Measurements from ENCODE around the gene SCN4A. TPM values are rescaled to one million over a fixed set of nuclear protein-coding genes. Genes with fewer than 3 reads are reported as not detected.

The SCN4A gene
- total RNA-seq, 1 donor from 2014 or later = 0.10 TPM

- H3K36me3 Mint-ChIP-seq (ENCODE audit: insufficient read depth) = no peaks in the 10 kb centered on the region
- H3K9me3 Mint-ChIP-seq (ENCODE audit: low read depth) = peaks cover 1% of the 10 kb centered on the region
- TF ChIP-seq, protein P1, sequence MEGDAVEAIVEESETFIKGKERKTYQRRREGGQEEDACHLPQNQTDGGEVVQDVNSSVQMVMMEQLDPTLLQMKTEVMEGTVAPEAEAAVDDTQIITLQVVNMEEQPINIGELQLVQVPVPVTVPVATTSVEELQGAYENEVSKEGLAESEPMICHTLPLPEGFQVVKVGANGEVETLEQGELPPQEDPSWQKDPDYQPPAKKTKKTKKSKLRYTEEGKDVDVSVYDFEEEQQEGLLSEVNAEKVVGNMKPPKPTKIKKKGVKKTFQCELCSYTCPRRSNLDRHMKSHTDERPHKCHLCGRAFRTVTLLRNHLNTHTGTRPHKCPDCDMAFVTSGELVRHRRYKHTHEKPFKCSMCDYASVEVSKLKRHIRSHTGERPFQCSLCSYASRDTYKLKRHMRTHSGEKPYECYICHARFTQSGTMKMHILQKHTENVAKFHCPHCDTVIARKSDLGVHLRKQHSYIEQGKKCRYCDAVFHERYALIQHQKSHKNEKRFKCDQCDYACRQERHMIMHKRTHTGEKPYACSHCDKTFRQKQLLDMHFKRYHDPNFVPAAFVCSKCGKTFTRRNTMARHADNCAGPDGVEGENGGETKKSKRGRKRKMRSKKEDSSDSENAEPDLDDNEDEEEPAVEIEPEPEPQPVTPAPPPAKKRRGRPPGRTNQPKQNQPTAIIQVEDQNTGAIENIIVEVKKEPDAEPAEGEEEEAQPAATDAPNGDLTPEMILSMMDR (IDR thresholded peaks at IDR 0.05; ENCODE audit: unreplicated experiment) = no peak
- no peak overlapping the region for H3K27ac Mint-ChIP-seq
- peaks cover 3% of the 10 kb centered on the region for H3K27me3 Mint-ChIP-seq
- DNase-seq (ENCODE audit: low spot score, unreplicated experiment) = no peak
- H3K4me1 Mint-ChIP-seq (ENCODE audit: low read depth) = no peaks in the 10 kb centered on the region
- no peak overlapping the region for H3K4me3 Mint-ChIP-seq (ENCODE audit: low read depth)
Measured at GRCh38 chr17:63976702-63977101, 4.0 kb upstream of the SCN4A start.

GRCh38 chr17:63975541-63976092 lies 2.9 kb upstream of the SCN4A start:
- DNase-seq (ENCODE audit: low spot score, unreplicated experiment) = no peak
- TF ChIP-seq, protein P1 (IDR thresholded peaks at IDR 0.05; ENCODE audit: unreplicated experiment) = no peak
- peaks cover 3% of the 10 kb centered on the region for H3K27me3 Mint-ChIP-seq
- H3K4me1 Mint-ChIP-seq (ENCODE audit: low read depth) = no peaks in the 10 kb centered on the region
- H3K9me3 Mint-ChIP-seq (ENCODE audit: low read depth) = no peaks in the 10 kb centered on the region
- no peak overlapping the region for H3K27ac Mint-ChIP-seq
- no peak overlapping the region for H3K4me3 Mint-ChIP-seq (ENCODE audit: low read depth)
- H3K36me3 Mint-ChIP-seq (ENCODE audit: insufficient read depth) = no peaks in the 10 kb centered on the region

DNA sequence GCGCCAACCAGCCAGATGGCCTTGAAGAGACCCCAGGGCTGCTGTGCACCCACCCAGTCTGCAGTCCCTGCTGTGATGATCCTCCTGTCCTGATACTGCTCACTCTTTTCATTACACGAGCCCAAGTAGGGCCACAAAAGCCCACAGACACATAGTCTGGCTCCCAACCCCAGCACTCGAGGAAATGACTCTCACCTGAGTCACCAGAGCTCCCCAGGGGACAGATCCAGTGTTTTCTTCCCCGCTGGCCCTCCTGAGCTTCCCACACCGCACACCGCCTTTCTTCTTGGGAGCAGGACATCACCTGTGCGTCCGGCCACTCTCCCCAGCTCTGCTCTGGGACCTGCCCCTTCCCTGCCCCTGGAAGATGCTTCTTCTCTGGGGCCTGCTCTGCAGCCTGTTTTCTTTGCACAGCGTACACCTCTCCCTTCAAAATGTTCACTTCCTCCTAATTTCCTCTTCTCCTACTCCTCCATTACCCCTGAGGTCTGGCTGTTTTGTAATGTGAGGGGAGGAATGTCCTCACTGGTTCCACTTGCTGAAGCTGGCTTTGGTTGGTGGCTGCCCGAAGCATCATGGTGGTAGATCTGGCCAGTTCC lies 2.0 kb upstream of the SCN4A start:
- peak overlapping the region; percentile 47 for H3K27ac Mint-ChIP-seq
- no peaks in the 10 kb centered on the region for H3K4me1 Mint-ChIP-seq (ENCODE audit: low read depth)
- H3K27me3 Mint-ChIP-seq = peaks cover 8% of the 10 kb centered on the region
- DNase-seq (ENCODE audit: low spot score, unreplicated experiment) = no peak
- no peaks in the 10 kb centered on the region for H3K36me3 Mint-ChIP-seq (ENCODE audit: insufficient read depth)
- TF ChIP-seq, protein P1 (IDR thresholded peaks at IDR 0.05; ENCODE audit: unreplicated experiment) = no peak
- H3K4me3 Mint-ChIP-seq (ENCODE audit: low read depth) = no peak overlapping the region
- no peaks in the 10 kb centered on the region for H3K9me3 Mint-ChIP-seq (ENCODE audit: low read depth)

DNA sequence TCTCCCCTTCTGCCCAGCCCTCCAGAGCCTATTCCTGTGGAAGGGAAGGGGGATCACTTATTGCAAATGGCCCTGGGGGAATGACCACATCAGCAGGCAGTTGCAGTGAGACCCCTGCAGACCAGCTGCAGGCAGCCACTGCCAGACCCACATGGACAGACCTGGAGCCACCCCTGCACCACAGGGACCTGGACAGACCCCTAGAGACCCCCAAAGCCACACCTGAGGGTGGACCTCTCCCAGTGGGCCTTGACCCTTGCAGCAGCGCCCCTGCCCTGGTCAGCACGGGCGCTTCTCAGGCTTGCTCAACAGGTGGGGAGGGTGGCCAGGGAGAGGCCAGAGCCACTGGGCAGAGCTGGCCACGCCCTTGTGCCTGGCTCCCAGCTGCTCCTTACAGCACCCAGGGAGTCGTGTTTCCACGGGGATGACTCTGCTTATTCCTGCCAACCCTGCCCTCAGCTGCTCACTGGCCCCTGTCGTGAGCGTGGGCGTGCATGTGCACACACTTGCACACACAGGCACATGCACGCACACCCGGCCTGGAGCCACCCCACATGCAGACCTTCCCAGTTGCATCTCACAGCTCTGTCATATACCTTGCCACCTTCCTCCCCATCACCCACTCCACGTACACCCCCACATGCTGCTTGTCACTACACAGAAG lies 1.3 kb upstream of the SCN4A start:
- Mint-ChIP-seq H3K36me3 (ENCODE audit: insufficient read depth) (no peaks in the 10 kb centered on the region), H3K27ac (no peak overlapping the region), H3K4me1 (ENCODE audit: low read depth) (no peaks in the 10 kb centered on the region), H3K9me3 (ENCODE audit: low read depth) (no peaks in the 10 kb centered on the region), H3K27me3 (peaks cover 12% of the 10 kb centered on the region), H3K4me3 (ENCODE audit: low read depth) (no peak overlapping the region)
- TF ChIP-seq, protein P1 (IDR thresholded peaks at IDR 0.05; ENCODE audit: unreplicated experiment) = no peak
- no peak for DNase-seq (ENCODE audit: low spot score, unreplicated experiment)

GRCh38 chr17:63973247-63973646 lies 529 bp upstream of the SCN4A start:
- H3K4me1 Mint-ChIP-seq (ENCODE audit: low read depth) = no peaks in the 10 kb centered on the region
- H3K27ac Mint-ChIP-seq = no peak overlapping the region
- peaks cover 17% of the 10 kb centered on the region for H3K27me3 Mint-ChIP-seq
- H3K36me3 Mint-ChIP-seq (ENCODE audit: insufficient read depth) = no peaks in the 10 kb centered on the region
- no peaks in the 10 kb centered on the region for H3K9me3 Mint-ChIP-seq (ENCODE audit: low read depth)
- DNase-seq (ENCODE audit: low spot score, unreplicated experiment) = no peak
- TF ChIP-seq, protein P1 (IDR thresholded peaks at IDR 0.05; ENCODE audit: unreplicated experiment) = no peak
- H3K4me3 Mint-ChIP-seq (ENCODE audit: low read depth) = no peak overlapping the region
